GM18498 (cell line): ENCODE measurements around the gene IER2.
A peak's percentile ranks its signal among the peaks of the same experiment; 100 is the strongest.
"Not testable (repeated sequence)": the region's sequence is repeated elsewhere in the genome, so short reads cannot be mapped to it uniquely, and the experiment has no call there.

Experiments used
- ATAC-seq: cut with Tn5 transposase; IDR thresholded peaks from one replicate; pipeline ENCODE4 v1.9.1; 2021; ENCODE audit warnings: mild to moderate bottlenecking, moderate library complexity; ENCODE audit not compliant: unreplicated experiment

The IER2 gene

DNA sequence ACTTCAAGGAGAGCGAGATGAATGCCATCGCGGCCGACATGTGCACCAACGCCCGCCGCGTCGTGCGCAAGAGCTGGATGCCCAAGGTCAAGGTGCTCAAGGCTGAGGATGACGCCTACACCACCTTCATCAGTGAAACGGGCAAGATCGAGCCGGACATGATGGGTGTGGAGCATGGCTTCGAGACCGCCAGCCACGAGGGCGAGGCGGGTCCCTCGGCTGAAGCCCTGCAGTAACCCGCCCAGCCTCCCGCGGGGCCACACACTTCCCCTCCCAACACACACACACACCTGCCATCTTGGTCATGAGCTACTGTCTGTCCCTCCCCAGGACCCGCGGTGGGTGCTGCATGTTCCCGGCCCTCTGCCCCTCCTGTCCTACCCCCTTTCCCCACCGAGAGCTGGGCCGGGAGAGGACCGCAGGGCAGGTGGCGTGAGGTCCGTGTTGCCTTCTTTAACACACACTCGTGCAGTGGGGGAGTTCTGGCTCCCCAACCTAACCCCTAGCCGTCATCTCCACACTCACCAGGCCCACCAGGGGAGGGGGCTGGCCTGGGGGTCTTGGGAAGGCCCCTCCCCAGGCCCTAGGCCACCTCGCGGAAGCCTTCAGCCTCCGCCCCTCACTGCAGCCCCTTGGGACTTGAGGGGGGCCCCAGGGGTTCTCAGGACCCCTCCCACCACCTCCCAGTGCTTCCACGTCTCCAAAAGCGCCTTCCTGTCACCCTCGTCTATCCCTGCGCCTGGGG lies 11.9 kb upstream of the IER2 start:
- ATAC-seq = no peak

DNA sequence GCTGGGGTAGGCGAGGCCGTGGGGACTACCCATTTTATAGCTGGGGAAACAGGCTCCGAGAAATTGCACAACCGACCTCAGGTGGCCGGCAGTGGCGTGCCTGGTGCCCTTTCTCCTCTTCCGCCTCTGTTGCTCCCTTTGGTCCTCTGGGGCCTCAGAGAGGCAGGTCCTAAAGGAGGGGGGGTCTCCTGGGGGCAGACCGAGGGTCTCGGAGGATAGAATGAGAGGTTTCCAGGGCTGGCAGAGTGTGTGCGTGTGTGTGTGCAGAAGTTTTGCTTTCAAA lies 11.4 kb upstream of the IER2 start:
- no peak for ATAC-seq

DNA sequence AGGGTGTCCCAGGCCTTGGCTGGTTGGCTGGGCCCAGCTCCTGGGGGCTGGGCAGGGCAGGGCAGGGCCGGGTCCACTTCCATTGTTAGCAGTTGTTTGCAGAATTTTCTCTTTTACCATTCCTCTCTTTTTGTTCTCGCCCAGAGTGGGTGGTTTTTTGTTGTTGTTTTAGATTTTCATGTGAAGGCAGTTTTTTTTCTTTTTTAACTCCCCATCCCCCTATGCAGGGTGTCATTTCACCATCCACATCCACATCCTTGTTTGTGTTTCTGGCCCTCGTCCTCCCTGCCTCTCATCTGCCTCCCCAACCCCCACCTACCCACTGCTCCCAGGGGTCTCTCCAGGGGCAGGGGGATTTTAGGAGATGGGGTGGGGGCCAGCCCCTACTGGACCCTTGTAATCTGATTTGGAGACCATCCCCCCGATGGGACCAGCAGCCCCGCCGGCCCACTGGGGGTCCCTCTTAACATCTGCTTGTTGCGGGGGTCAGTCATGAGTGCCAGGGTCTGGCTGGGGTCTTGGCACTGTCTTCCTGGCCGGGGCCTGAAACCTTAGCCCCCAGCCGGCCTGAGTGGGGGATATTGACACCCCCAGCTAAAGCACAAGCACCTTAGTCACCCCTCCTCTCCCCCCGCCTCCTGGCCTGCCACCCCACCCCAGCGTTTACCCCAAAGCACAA lies 10.4 kb upstream of the IER2 start:
- ATAC-seq = no peak

DNA sequence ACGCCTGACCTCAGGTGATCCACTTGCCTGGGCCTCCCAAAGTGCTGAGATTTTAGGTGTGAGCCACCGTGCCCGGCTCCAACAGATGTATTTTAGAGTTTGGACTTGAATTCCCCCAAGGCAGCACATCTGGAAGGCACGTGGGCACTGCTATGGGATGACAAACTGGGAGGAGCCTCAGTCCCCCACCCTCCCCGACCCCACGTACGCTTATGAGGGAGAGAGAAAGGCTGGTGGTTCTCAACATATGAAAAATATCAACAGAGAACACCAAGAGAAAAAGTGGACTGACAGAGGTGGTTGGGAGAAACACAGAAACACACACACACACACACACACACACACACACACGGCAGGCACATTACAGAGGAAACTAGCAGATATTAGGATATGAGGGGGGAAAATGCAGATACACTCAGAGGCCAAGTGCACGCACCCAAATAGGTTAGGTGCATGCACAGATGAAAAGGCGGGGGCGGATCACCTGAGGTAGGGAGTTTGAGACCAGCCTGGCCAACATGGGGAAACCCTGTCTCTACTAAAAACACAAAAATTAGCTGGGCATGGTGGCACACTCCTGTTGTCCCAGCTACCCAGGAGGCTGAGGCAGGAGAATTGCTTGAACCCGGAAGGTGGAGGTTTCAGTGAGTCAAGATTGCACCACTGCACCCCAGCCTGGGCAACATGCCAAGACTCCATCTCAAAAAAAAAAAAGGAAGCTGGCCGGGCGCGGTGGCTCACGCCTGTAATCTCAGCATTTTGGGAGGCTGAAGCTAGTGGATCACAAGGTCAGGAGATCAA lies 3.2 kb upstream of the IER2 start:
- ATAC-seq = no peak

DNA sequence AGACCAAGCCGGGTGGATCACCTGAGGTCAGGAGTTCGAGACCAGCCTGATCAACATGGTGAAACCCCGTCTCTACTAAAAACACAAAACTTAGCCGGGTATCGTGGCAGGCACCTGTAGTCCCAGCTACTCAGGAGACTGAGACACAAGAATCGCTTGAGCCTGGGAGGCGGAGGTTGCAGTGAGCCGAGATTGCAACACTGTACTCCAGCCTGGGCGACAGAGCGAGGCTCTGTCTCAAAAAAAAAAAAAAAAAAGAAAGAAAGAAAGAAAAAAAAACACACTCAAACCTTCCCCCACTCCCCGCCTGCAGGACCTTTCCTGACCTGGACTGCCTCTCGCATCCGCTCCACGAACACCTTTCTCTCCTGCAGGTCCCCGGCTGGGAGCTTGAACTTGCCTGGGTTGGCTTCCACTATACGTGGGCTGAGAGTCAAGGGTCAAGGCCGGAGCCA lies 1.0 kb upstream of the IER2 start:
- not testable (repeated sequence) for ATAC-seq

DNA sequence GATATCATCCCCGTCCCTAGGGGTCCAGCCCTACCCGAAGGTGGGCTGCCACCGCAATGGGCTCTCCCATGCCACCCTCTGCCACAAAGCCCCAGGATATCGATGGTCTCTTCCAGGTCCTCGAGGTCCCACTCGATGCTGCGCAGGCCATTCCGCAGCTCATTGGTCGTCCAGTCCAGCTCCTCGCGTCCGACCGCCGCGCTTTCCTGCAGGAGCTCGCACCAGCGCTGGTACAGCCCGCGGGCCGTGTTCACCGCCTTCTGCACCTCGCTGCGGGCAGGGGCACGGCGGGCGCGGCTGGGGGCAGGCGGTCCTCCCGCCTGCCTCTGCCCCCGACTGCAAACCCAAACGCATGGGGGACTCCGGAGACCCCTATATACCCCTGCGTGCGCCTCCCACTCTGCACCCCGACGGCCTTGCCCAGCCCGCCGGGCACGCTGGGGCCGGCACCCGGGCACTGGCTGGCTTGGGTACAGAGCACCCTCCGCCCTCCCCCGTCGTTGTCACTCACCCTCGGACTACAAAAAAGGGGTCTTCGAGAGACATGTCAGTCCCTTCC lies 504 bp upstream of the IER2 start:
- peak; percentile 0 for ATAC-seq

DNA sequence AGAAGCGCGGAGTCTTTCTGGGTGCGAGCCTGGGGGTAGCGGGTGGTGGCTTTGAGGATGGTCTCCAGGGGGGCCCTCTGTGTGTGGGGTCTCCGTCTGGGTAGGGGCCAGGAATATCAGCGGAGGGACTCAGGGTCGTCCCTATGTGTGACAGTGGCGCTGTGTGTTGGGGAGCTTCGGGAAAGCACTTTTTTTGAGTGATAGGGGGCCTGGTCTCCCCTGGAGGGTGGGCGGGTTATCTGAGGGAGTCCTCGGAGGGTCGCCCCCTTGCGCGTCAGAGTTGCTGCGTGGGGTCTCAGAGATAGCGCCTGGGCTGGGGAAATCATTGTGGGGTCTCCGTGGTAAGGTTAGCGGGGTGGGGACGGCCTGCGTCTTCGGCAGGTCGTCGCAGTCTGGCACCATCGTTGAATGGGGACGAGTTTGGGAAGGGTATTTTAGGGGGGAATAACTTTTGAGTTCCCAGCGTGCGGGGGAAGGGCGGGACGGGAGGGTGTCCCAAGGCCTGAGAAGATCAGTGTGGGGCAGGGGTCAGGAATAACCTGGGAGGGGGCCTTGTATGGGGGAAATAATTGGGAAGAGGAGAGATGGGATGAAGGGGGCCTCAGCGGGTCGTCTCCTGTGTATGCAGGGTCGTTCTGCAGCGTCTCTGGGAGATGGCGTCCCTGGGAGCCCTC lies 857 bp downstream of the IER2 start:
- ATAC-seq = peak; percentile 0

DNA sequence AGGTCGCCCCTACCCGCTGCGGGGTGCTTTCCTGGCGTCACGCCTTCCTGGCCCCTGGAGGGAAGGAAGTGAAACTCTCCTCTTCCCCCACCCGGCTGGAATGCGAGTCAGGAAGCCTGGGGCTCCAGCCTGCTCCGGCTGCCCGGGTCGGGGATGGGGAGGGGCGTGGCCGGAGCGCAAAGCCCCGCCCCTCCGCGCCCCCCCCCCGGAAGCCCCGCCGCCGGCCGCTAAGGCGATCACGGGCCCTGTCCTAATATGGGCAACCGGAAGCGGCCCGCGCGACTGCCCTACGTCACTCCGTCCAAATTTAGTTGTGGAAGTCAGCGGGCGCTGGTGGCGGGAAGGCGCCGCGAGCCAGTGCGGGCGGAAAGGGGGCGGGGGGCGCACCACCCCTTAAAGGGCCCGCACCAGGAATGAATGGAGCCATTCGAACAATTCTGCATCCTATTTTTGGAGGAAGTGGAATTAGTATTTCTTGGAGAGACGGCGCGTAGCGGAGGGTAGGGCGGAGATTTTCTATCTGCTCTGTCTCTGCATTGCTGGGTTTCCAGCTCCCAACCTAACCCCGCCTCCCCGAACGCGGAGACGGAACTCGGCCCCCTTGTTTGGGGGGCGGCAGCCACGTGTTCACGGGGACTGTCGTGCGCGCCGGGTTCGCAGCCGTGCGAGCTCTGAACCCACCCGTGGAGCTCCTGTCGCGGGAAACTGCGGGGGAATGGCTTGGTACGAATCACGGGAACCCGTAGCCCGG lies 1.6 kb downstream of the IER2 start:
- peak; percentile 44 for ATAC-seq

DNA sequence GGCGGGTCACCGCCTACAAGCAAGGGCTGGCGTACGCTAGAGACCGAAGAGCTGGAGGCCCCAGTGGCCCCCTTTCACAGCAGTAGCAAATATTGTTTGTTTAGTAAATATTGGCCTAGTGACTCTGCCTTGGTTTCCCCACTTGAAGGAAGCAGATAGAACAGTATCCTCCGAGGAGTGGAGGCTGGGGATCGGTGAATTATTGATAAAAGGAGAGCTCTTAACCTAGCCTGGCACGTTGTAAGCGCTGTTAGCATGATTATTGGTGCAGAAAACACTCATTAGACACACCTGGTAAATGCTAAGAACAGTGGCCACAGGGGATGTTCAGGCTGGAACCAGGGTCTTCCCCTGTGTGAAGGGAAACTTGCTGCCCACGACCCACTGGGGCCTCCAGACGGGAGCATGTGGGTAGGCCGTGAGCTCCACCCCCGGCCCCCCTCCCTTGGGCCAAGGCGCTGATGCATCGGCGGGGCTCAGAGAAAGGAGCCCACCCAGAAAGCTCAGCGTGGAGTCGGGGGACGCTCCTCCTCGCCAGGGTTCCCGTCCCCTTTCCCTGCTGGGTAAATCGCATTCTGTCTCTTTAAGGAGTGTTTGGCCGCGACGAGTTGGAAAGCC lies 2.3 kb downstream of the IER2 start:
- ATAC-seq = peak; percentile 3

DNA sequence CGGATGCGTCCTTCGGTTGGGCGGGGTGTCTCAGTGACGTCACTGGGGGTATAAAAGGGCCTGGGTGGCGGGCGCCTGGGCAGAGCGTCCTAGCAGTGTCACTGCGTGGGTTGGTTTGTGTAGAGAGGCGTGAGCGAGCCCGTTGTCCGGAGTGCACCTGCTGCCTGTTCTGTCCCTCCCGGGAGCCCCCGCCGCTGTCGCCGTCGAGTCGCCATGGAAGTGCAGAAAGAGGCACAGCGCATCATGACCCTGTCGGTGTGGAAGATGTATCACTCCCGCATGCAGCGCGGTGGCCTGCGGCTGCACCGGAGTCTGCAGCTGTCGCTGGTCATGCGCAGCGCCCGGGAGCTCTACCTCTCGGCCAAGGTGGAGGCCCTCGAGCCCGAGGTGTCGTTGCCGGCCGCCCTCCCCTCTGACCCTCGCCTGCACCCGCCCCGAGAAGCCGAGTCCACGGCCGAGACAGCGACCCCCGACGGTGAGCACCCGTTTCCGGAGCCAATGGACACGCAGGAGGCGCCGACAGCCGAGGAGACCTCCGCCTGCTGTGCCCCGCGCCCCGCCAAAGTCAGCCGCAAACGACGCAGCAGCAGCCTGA lies 2.9 kb downstream of the IER2 start:
- peak; percentile 34 for ATAC-seq

DNA sequence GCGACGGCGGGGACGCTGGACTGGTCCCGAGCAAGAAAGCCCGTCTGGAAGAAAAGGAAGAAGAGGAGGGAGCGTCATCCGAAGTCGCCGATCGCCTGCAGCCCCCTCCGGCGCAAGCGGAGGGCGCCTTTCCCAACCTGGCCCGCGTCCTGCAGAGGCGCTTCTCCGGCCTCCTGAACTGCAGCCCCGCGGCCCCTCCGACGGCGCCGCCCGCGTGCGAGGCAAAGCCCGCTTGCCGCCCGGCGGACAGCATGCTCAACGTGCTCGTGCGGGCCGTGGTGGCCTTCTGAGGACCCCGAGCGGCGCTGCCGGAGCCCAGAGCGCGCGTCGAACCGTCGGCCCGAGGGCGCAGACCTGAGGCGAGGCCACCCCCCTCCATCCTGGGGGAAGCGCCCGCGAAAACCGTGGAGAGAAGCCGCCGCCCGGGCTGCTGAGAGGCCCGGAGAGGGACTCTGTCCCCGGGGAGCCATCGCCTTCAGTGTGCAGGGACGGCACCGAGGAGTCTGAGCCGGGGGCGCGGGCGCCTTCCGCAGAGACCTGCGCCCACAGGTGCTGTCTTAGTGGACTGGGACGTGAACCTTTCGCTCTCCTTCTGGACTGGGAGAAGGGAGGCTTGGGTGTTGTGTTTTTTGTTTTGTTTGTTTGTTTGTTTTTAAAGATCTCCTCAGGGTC lies 3.5 kb downstream of the IER2 start:
- no peak for ATAC-seq

DNA sequence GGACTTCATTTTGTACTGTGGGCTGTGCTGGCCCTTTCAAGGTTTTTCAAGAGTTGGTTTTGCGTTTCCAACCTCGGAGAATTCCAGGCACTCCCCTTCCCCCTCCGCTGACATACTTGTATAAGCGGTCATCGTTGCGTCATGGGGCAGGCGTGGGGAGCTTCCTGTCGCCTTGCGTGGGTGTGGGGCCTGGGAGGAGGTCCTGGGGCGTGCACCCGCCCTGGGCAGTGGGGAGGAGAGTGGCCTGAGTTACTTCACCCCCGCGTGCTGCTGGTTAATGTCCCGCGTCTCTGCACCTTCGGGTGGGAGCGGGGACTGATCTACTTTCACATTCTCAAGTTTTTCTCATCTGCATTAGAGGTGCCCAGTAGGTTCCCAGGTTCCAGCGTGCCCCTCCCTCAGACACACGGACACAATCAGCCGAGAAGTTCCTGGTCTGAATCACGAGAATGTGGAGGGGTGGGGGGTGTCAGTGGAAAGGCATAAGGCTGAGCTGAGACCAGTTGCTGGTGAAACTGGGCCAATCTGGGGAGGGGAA lies 4.1 kb downstream of the IER2 start:
- no peak for ATAC-seq

DNA sequence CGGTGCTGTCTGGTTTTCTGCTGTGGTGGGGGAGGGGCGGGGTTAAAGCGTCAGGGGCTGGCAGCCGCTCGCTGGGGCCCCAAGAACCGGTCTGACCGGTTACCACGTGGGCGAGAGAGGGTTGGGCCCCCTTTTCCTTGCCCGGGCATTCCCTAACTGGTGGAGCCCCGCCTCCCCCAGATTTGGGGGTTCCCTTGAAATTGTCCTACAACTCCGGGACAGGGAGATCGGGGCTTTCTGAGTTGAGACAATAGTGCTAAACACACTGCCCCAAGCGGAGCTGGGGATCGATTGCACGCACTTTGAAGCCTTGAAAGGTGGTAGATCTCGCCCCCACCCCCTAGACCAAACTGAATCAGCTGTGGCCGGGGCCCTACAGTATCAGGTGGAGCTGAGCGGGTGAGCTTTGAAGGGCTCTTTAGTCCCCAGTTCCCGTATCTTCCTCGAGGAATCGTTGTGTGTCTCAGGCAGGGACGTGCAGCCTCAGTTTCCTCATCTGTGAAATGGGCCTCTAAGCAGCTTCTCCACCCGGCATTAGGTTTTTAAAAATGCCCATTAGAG lies 4.8 kb downstream of the IER2 start:
- no peak for ATAC-seq

DNA sequence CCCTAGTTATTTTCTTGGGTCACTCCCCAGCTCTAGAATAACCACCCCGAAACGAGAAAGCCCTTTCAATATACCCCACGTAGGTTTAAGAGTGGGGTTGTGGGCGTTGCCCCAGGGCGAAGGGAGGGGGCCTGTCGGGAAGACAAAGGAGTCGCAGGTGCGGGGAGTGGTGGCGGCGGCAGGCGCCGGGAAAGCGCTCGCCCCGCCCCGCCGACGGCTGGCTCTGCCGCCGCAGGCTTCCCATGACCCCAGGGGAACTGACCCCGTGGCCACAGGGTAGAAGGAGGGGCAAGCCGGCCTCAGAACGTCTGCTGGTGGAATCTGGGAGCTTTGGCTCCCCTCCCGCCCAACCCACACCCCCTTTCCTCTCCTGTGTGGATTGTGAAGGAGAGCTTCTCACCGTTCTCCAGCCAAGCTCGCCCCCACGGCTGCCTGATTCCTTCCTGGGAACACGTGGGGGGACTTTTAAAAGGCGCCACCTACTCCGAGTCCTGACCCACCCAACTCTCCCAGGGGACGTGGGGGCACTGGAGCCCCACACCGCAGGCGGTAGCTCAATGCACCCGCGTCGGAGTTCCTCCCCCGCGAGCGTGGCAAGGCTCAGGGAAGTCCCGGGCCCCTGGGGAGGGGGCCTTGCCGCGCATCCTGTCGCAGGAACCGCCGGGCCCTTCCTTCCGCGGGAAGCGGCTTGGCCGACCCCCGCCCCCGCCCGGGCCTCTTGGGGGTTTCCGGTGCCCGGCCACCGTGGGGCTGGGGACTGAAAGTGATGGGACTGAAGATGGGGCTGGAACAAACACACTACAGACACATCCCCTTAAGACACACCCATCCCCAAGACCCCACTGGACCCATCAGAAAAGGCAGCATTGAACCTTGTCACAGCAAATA lies 5.5 kb downstream of the IER2 start:
- ATAC-seq = no peak

DNA sequence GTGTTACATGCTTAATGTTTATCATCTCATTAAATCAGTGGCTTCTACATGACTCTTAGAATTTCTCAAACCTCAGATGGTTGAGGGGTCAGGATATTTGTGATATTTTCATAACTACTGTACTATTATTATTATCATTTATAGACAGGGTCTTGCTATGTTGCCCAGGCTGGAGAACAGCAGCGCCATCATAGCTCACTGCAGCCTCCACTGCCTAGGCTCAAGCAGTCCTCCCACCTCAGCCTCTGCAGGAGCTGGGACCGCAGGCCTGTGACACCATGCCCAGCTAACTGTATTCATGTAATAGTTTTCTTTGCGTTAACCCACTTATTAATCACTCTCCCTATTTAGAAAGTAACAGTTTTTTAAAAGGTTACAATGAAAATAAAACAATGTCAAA lies 9.5 kb downstream of the IER2 start:
- no peak for ATAC-seq

DNA sequence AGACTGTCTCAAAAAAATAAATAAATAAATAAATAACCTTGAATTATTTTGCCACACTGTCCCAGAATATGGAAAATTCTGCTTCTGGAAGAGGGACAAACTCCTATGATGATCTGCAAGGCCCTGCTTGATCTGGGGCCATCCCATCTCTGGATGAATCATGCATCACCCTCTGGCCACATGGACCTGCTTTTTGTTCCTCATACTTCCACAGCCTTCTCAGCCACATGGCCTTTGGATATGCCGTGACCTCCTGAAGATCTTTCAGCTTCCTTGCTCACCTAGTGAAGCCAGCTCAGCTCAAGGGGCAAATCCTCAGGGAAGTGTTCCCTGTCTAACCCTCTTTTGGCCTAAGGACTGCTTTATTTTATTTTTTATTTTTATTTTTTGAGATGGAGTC lies 10.3 kb downstream of the IER2 start:
- ATAC-seq = no peak
